Peyer's patch (tissue), 4 donors: ENCODE results near the gene ENPP3. TPM values are rescaled to one million over a fixed set of nuclear protein-coding genes. Genes with fewer than 3 reads are reported as not detected.

Source experiments
- DNase-seq, 3 donors: peaks; one replicate each; pipeline ENCODE4 v3.0.0-alpha.2; 2017 to 2019
- H3K27ac ChIP-seq, 4 donors: fragments of 200-600 bp; sonication (generic); one replicate each; pipeline ENCODE4 v1.5.1; 2016 to 2019
- H3K27me3 ChIP-seq, 2 donors: fragments of 200-600 bp; sonication (generic); one replicate each; pipeline ENCODE4 v1.5.1; 2019
- H3K36me3 ChIP-seq, 3 donors: fragments of 200-600 bp; sonication (generic); one replicate each; pipeline ENCODE4 v1.5.1; 2016 to 2019
- H3K4me1 ChIP-seq, 4 donors: fragments of 200-600 bp; sonication (generic); one replicate each; pipeline ENCODE4 v1.5.1; 2016 to 2019
- H3K4me3 ChIP-seq, 4 donors: fragments of 200-600 bp; sonication (generic); 1 replicate in 3 of 4; 2 replicates in 1 of 4; pipeline ENCODE4 v1.5.1; 2016 to 2019; ENCODE audit warnings: mild to moderate bottlenecking in 1 of 4
- H3K9me3 ChIP-seq, 4 donors: fragments of 200-600 bp; sonication (generic); one replicate each; pipeline ENCODE4 v1.5.1; 2016 to 2019; ENCODE audit warnings: mild to moderate bottlenecking in 1 of 4
- POLR2A ChIP-seq, 2 donors: fragments of 450-650 bp; IDR thresholded peaks; one replicate each; pipeline ENCODE4 v1.5.1; 2017; ENCODE audit warnings: antibody characterized with exemption in 2 of 2, mild to moderate bottlenecking in 2 of 2, moderate library complexity in 2 of 2
- small RNA-seq, 2 donors: library from RNA; depleted of rRNA; stranded (forward); fragments of <200 nt; gene quantifications; one replicate each; pipeline ENCODE3, GENCODE V24; 2016
- total RNA-seq, 4 donors: library from RNA; depleted of rRNA; stranded (reverse); fragments of >200 nt; gene quantifications; one replicate each; pipeline ENCODE4 v1.1.0, GENCODE V29; 2016
- TF ChIP-seq, protein P1 (sequence below), 6 experiments: fragments of 450-650 bp in 4 of 6; fragments of 200-600 bp in 2 of 6; sonication (generic) in 1 of 6; IDR thresholded peaks; one replicate each; pipeline ENCODE4 v1.5.1; 2017 to 2019; ENCODE audit warnings: antibody characterized with exemption in 6 of 6, mild to moderate bottlenecking in 3 of 6, moderate library complexity in 1 of 6

The ENPP3 gene
- total RNA-seq, 4 donors from 2014 or later, result 4.1 to 27.2 (median 18.0) TPM

GRCh38 chr6:131791476-131791875 lies 154.4 kb downstream of the ENPP3 start:
- Histone ChIP-seq H3K9me3 (no peaks in the 10 kb centered on the region), H3K4me1 (no peaks in the 10 kb centered on the region), H3K27me3 (no peaks in the 10 kb centered on the region), H3K4me3 (no peak overlapping the region), H3K36me3 (no peaks in the 10 kb centered on the region), H3K27ac (no peak overlapping the region)
- TF ChIP-seq POLR2A (IDR thresholded peaks at IDR 0.05), result no peak
- TF ChIP-seq, protein P1, sequence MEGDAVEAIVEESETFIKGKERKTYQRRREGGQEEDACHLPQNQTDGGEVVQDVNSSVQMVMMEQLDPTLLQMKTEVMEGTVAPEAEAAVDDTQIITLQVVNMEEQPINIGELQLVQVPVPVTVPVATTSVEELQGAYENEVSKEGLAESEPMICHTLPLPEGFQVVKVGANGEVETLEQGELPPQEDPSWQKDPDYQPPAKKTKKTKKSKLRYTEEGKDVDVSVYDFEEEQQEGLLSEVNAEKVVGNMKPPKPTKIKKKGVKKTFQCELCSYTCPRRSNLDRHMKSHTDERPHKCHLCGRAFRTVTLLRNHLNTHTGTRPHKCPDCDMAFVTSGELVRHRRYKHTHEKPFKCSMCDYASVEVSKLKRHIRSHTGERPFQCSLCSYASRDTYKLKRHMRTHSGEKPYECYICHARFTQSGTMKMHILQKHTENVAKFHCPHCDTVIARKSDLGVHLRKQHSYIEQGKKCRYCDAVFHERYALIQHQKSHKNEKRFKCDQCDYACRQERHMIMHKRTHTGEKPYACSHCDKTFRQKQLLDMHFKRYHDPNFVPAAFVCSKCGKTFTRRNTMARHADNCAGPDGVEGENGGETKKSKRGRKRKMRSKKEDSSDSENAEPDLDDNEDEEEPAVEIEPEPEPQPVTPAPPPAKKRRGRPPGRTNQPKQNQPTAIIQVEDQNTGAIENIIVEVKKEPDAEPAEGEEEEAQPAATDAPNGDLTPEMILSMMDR (IDR thresholded peaks at IDR 0.05), result no peak
- no peak for DNase-seq

- Histone ChIP-seq H3K36me3 (no peaks in the 10 kb centered on the region), H3K27me3 (no peaks in the 10 kb centered on the region), H3K9me3 (no peaks in the 10 kb centered on the region), H3K4me3 (no peak overlapping the region), H3K27ac (no peak overlapping the region), H3K4me1 (no peaks in the 10 kb centered on the region)
- TF ChIP-seq, protein P1 (IDR thresholded peaks at IDR 0.05), result no peak
- no peak for TF ChIP-seq POLR2A (IDR thresholded peaks at IDR 0.05)
- no peak for DNase-seq
Measured at GRCh38 chr6:131792091-131792496, 155.0 kb downstream of the ENPP3 start.

DNA sequence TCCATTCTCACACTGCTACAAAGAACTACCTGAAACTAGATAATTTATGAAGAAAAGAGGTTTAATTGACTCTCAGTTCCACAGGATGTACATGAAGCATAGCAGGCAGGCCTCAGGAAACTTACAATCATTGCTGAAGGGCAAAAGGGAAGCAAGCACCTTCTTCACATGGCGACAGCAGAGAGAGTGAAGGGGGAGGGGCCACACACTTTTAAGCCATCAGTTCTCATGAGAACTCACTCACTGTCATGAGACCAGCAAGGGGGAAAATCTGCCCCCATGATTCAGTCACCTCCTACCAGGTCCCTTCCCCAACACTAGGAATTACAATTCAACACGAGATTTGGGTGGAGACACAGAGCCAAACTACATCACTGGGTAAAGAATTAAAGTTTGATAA lies 158.3 kb downstream of the ENPP3 start:
- DNase-seq, result no peak
- Histone ChIP-seq H3K27me3 (no peaks in the 10 kb centered on the region), H3K9me3 (no peaks in the 10 kb centered on the region), H3K4me3 (no peak overlapping the region), H3K27ac (no peak overlapping the region), H3K4me1 (no peaks in the 10 kb centered on the region), H3K36me3 (no peaks in the 10 kb centered on the region)
- TF ChIP-seq POLR2A (IDR thresholded peaks at IDR 0.05), result no peak
- TF ChIP-seq, protein P1 (IDR thresholded peaks at IDR 0.05), result no peak

Small RNAs within 50 kb of the gene (small RNA-seq; reads per million reads assigned to genes)
- 0 reads per million in 2 donors for gene MIR548H5
- 0 reads per million in 2 donors for gene RNU4-18P

Other genes with a start within 250 kb of the ENPP3 start
- not detected for gene ARG1, start 64.1 kb upstream of the ENPP3 start, total RNA-seq
- 10 to 100 TPM; 28.8 to 50.3 (median 36.7) TPM for gene MED23, start 9.1 kb upstream of the ENPP3 start, total RNA-seq
- 1 to 10 TPM in 3 of 4 donors, not detected in 1; 3.2 to 7.2 (median 4.1) TPM for gene OR2A4, start 64.1 kb downstream of the ENPP3 start, total RNA-seq
- gene CTAGE9, start 73.7 kb downstream of the ENPP3 start, total RNA-seq, result not detected
- 1 to 10 TPM; 1.7 to 9.4 (median 7.1) TPM for gene ENPP1, start 170.7 kb downstream of the ENPP3 start, total RNA-seq